MM.1S (cell line): ENCODE measurements around the gene MAP3K15.

Experiments
- DNase-seq: peaks from one replicate; pipeline ENCODE4 v3.0.0-alpha.2; 2015
- H2AFZ ChIP-seq: fragments of 300-600 bp; sonication (generic); 2 replicates; pipeline ENCODE4 v1.6.0; 2016; ENCODE audit warnings: antibody characterized with exemption, low read length
- H3F3A ChIP-seq: fragments of 300-600 bp; sonication (generic); 2 replicates; pipeline ENCODE4 v1.6.1; 2016; ENCODE audit warnings: mild to moderate bottlenecking, antibody characterized with exemption, low read length, moderate library complexity, mixed read lengths; ENCODE audit not compliant: insufficient read depth
- H3K27ac ChIP-seq: fragments of 300-600 bp; sonication (generic); 2 replicates; pipeline ENCODE4 v1.5.1; 2016; ENCODE audit warnings: mild to moderate bottlenecking, low read length
- H3K27me3 ChIP-seq: fragments of 300-600 bp; sonication (generic); replicated peaks from 2 replicates; pipeline ENCODE4 v1.6.0; 2016; ENCODE audit warnings: low read length; ENCODE audit not compliant: insufficient read depth
- H3K36me3 ChIP-seq: fragments of 300-600 bp; sonication (generic); replicated peaks from 2 replicates; pipeline ENCODE4 v1.6.1; 2016; ENCODE audit warnings: mild to moderate bottlenecking, low read length, mixed read lengths; ENCODE audit not compliant: insufficient read depth
- H3K4me1 ChIP-seq: fragments of 300-600 bp; sonication (generic); 2 replicates; pipeline ENCODE4 v1.6.1; 2016; ENCODE audit warnings: low read length, mixed read lengths
- H3K4me2 ChIP-seq: fragments of 300-600 bp; sonication (generic); 2 replicates; pipeline ENCODE4 v1.6.0; 2016; ENCODE audit warnings: low read depth, low read length
- H3K4me3 ChIP-seq: fragments of 300-600 bp; sonication (generic); 2 replicates; pipeline ENCODE4 v1.5.1; 2016; ENCODE audit warnings: low read length, mixed read lengths
- H3K79me2 ChIP-seq: fragments of 300-600 bp; sonication (generic); 2 replicates; pipeline ENCODE4 v1.6.1; 2016; ENCODE audit warnings: mixed run types, low read length, mixed read lengths
- H3K9ac ChIP-seq: fragments of 300-600 bp; sonication (generic); 2 replicates; pipeline ENCODE4 v1.6.1; 2016; ENCODE audit warnings: low read length, mixed read lengths
- H3K9me2 ChIP-seq: fragments of 300-600 bp; sonication (generic); replicated peaks from 2 replicates; pipeline ENCODE4 v1.6.1; 2016; ENCODE audit warnings: mild to moderate bottlenecking, low read length, mixed read lengths; ENCODE audit not compliant: insufficient read depth
- H3K9me3 ChIP-seq: fragments of 300-600 bp; sonication (generic); replicated peaks from 2 replicates; pipeline ENCODE4 v1.6.1; 2016; ENCODE audit warnings: mild to moderate bottlenecking, low read length, mixed read lengths; ENCODE audit not compliant: insufficient read depth
- H4K20me1 ChIP-seq: fragments of 300-600 bp; sonication (generic); 2 replicates; pipeline ENCODE4 v1.6.1; 2016; ENCODE audit warnings: mild to moderate bottlenecking, low read length, moderate library complexity, mixed read lengths; ENCODE audit not compliant: insufficient read depth
- EZH2 ChIP-seq: fragments of 300-600 bp; sonication (generic); optimal IDR thresholded peaks from 2 replicates; pipeline ENCODE3; 2017; ENCODE audit warnings: low read depth, mild to moderate bottlenecking, antibody characterized with exemption, low read length, mixed read lengths
- EZH2phosphoT487 ChIP-seq: fragments of 300-600 bp; sonication (generic); IDR thresholded peaks from 2 replicates; pipeline ENCODE4 v1.6.1; 2018; ENCODE audit warnings: antibody characterized with exemption, low read length
- TF ChIP-seq, protein P1 (sequence below): fragments of 300-600 bp; sonication (generic); IDR thresholded peaks from 2 replicates; pipeline ENCODE4 v1.5.1; 2016; ENCODE audit warnings: antibody characterized with exemption, low read length, mixed read lengths

The MAP3K15 gene

DNA sequence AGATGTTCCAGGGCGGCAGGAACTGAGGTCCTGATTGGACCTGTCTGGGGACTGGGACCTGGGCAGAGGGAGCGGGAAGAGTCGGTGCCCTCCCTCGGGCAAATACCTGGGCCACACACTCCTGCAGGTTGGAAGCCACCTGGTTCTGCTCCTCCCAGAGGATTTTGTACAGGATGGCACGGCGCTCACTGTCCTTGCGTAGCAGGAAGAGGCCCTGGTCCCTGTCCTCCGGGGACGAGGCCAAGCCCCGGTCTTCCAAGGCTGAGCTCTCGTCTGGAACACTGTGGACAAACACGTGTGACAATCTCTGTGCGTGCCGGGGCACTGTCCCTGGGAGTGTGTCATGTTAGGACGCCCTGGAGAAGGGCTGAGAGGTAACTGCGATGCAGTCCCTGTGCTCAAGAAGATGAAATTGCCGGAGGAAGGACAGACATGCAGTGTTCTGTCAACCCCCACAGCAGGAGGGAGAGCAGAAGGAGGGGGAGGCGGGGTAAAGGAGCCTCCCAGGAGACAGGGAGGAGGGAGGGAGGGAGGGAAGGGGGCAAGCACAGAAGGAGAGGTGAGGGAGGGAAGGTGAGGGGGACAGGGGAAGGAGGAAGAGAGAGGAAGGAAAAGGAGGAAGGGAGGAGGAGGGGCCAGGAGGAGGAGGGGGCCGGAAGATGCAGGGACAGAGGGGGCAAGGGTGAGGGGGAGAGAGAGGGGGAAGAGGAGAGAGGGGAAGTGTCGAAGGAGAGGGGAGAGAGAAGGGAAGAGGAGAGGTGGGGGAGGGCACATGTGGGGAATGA lies 142.6 kb downstream of the MAP3K15 start:
- Histone ChIP-seq H3K27ac (no peak overlapping the region), H3K4me1 (no peaks in the 10 kb centered on the region), H3K4me2 (peak overlapping the region; percentile 92), H3K36me3 (no peaks in the 10 kb centered on the region), H3K4me3 (peak overlapping the region; percentile 54), H4K20me1 (no peaks in the 10 kb centered on the region), H3K9me2 (no peaks in the 10 kb centered on the region), H3F3A (no peaks in the 10 kb centered on the region), H3K9ac (peak overlapping the region; percentile 33; the same call in 1 of the 2 replicates), H2AFZ (peak overlapping the region; percentile 65), H3K79me2 (no peaks in the 10 kb centered on the region), H3K9me3 (no peaks in the 10 kb centered on the region), H3K27me3 (no peaks in the 10 kb centered on the region)
- no peak for DNase-seq
- TF ChIP-seq EZH2 (no peak), EZH2phosphoT487 (no peak)
- TF ChIP-seq, protein P1, sequence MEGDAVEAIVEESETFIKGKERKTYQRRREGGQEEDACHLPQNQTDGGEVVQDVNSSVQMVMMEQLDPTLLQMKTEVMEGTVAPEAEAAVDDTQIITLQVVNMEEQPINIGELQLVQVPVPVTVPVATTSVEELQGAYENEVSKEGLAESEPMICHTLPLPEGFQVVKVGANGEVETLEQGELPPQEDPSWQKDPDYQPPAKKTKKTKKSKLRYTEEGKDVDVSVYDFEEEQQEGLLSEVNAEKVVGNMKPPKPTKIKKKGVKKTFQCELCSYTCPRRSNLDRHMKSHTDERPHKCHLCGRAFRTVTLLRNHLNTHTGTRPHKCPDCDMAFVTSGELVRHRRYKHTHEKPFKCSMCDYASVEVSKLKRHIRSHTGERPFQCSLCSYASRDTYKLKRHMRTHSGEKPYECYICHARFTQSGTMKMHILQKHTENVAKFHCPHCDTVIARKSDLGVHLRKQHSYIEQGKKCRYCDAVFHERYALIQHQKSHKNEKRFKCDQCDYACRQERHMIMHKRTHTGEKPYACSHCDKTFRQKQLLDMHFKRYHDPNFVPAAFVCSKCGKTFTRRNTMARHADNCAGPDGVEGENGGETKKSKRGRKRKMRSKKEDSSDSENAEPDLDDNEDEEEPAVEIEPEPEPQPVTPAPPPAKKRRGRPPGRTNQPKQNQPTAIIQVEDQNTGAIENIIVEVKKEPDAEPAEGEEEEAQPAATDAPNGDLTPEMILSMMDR = no peak

DNA sequence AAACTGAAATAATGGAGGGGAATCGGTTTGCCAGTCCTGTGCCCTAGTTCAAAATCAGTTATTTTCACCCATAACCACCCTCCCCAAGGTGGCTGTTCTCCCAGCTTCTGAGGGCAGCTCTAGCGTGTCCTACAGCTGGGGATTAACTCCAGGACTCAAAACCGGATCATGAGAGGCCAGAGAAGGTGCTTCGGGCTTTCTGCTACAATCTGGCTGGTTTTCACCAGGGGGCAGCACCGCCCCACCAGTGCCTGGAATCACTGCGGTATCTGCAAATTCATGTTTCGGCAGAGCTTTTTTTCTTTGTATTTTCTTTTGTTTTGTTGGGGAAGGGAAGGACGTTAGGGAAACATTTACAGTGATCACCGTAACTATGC lies 143.2 kb downstream of the MAP3K15 start:
- H3K9ac ChIP-seq = peak overlapping the region; percentile 33; the same call in 1 of the 2 replicates
- no peaks in the 10 kb centered on the region for H3K4me1 ChIP-seq
- H3K79me2 ChIP-seq = no peaks in the 10 kb centered on the region
- DNase-seq = peak; percentile 61
- no peak overlapping the region for H3K27ac ChIP-seq
- no peaks in the 10 kb centered on the region for H4K20me1 ChIP-seq
- H3K4me2 ChIP-seq = peak overlapping the region; percentile 92
- H3K27me3 ChIP-seq = no peaks in the 10 kb centered on the region
- no peaks in the 10 kb centered on the region for H3K9me2 ChIP-seq
- H3K9me3 ChIP-seq = no peaks in the 10 kb centered on the region
- H2AFZ ChIP-seq = peak overlapping the region; percentile 65
- H3K36me3 ChIP-seq = no peaks in the 10 kb centered on the region
- TF ChIP-seq, protein P1 = peak; percentile 70
- no peak for TF ChIP-seq EZH2phosphoT487
- peak overlapping the region; percentile 54 for H3K4me3 ChIP-seq
- no peaks in the 10 kb centered on the region for H3F3A ChIP-seq

DNA sequence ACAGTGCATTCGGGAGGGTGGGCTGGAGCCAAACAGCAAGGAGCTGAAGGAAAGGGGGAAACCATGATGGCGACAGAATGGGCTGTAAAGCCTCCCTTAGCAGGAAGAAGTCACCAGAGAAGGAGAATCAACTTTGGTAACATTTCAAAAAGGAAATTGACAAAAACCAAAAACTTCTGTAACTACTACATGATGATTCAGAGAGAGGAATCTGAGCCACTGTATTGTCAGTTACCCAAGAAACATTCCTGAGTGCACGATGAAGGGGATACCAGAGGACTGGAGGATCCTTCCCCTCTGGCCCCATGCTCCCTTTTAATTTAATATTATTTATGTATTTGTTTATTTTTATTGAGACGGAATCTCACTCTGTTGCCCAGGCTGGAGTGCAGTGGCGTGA lies 145.2 kb downstream of the MAP3K15 start:
- TF ChIP-seq, protein P1 = no peak
- no peak for TF ChIP-seq EZH2
- TF ChIP-seq EZH2phosphoT487 = no peak
- no peaks in the 10 kb centered on the region for H3F3A ChIP-seq

More for the DNA sequence above, 145.2 kb downstream of the MAP3K15 start:
- Histone ChIP-seq H3K4me2 (no peak overlapping the region), H3K79me2 (no peaks in the 10 kb centered on the region), H3K27me3 (no peaks in the 10 kb centered on the region), H3K9ac (no peak overlapping the region), H3K9me3 (no peaks in the 10 kb centered on the region), H3K36me3 (no peaks in the 10 kb centered on the region), H3K9me2 (no peaks in the 10 kb centered on the region), H3K27ac (no peak overlapping the region), H3K4me1 (no peaks in the 10 kb centered on the region), H3K4me3 (no peak overlapping the region), H2AFZ (no peak overlapping the region), H4K20me1 (no peaks in the 10 kb centered on the region)
- no peak for DNase-seq
